HCT116 (cell line): ENCODE results near the gene NOP10. TPM values are rescaled to one million over a fixed set of nuclear protein-coding genes. Genes with fewer than 3 reads are reported as not detected.

Experiments
- ATAC-seq: fragments of 200-7000 bp; cut with Tn5 transposase; 2 replicates; pipeline ENCODE4 v1.9.1; 2020; ENCODE audit warnings: mild to moderate bottlenecking, moderate library complexity
- BruUV-seq: library from RNA; stranded (reverse); fragments of 400-500 nt; replicated peaks from 2 replicates; lab custom pipeline; 2021; lab: Mats Ljungman, UMichigan
- CTCF ChIA-PET: fragments of 300-600 bp; sonication (Branson Sonifier 250); formaldehyde crosslinking; loops from one replicate; lab custom pipeline; 2021; ENCODE audit warnings: antibody characterized with exemption; lab: Charles Lee
- POLR2A ChIA-PET: fragments of 300-600, 350-600 bp; sonication (Branson Sonifier 250); formaldehyde crosslinking; loops from one replicate; lab custom pipeline; 2021; ENCODE audit warnings: antibody characterized with exemption; lab: Charles Lee
- RAD21 ChIA-PET, 2 experiments: fragments of 300-600 bp; sonication (Branson Sonifier 250); formaldehyde crosslinking; loops; one replicate each; lab custom pipeline; 2023; ENCODE audit warnings: low total read pairs in 2 of 2; ENCODE audit not compliant: uncharacterized antibody in 2 of 2, unreplicated experiment in 2 of 2, low non-redundant PET in 1 of 2; lab: Charles Lee
- DNase-seq: peaks from one replicate; pipeline ENCODE4 v3.0.0-alpha.2; 2010; ENCODE audit warnings: low read depth, low spot score
- H2AFZ ChIP-seq: fragments of 200-600 bp; shearing (Covaris generic), sonication (generic); 2 replicates; pipeline ENCODE4 v1.6.1; 2017; ENCODE audit warnings: low read depth, mixed run types, mixed read lengths, antibody characterized with exemption, low read length; ENCODE audit not compliant: poor library complexity, severe bottlenecking
- H3K27ac ChIP-seq: 2 replicates; pipeline ENCODE4 v1.5.1; 2012; ENCODE audit warnings: low read depth, low read length
- H3K27me3 ChIP-seq: fragments of 200-600 bp; sonication (generic); 2 replicates; pipeline ENCODE4 v1.6.1; 2016; ENCODE audit warnings: mixed run types, low read length, mixed read lengths; ENCODE audit not compliant: insufficient read depth
- H3K36me3 ChIP-seq, 2 experiments: fragments of 200-500 bp in 1 of 2; fragments of 200-600 bp in 1 of 2; sonication (Bioruptor generic) in 1 of 2; sonication (generic) in 1 of 2; 2 replicates each; pipeline versions ENCODE4 v1.5.1 to v1.6.1; 2014 to 2016; ENCODE audit warnings: low read length in 2 of 2, inconsistent platforms in 1 of 2, mixed read lengths in 1 of 2, mixed run types in 1 of 2; ENCODE audit not compliant: insufficient read depth in 2 of 2, control insufficient read depth in 1 of 2
- H3K4me1 ChIP-seq, 2 experiments: fragments of 200-600 bp in 1 of 2; sonication (generic) in 1 of 2; 2 replicates each; pipeline versions ENCODE4 v1.5.1 to v1.6.1; 2012 to 2017; ENCODE audit warnings: low read length in 2 of 2, inconsistent platforms in 1 of 2, mild to moderate bottlenecking in 1 of 2, mixed read lengths in 1 of 2, mixed run types in 1 of 2, moderate library complexity in 1 of 2; ENCODE audit not compliant: insufficient read depth in 2 of 2, control insufficient read depth in 1 of 2
- H3K4me2 ChIP-seq: fragments of 200-600 bp; sonication (generic); 2 replicates; pipeline ENCODE4 v1.6.1; 2017; ENCODE audit warnings: mixed run types, low read length, mixed read lengths
- H3K4me3 ChIP-seq, 2 experiments: fragments of 200-600 bp in 1 of 2; sonication (generic) in 1 of 2; replicated peaks in 1 of 2; 2 replicates each; pipeline ENCODE4 v1.5.1; 2011 to 2016; ENCODE audit warnings: low read length in 2 of 2, control low read depth in 1 of 2, low read depth in 1 of 2, mild to moderate bottlenecking in 1 of 2, mixed read lengths in 1 of 2, mixed run types in 1 of 2
- H3K79me2 ChIP-seq: fragments of 200-600 bp; sonication (generic); 2 replicates; pipeline ENCODE4 v1.6.1; 2017; ENCODE audit warnings: mild to moderate bottlenecking, mixed run types, low read length, moderate library complexity, mixed read lengths; ENCODE audit not compliant: insufficient read depth
- H3K9ac ChIP-seq: fragments of 200-600 bp; sonication (generic); 2 replicates; pipeline ENCODE4 v1.6.1; 2016; ENCODE audit warnings: low read length, mixed read lengths
- H3K9me2 ChIP-seq: fragments of 200-600 bp; sonication (generic), shearing (Covaris generic); 2 replicates; pipeline ENCODE4 v1.6.1; 2017; ENCODE audit warnings: mixed run types, mild to moderate bottlenecking, moderate library complexity; ENCODE audit not compliant: insufficient read depth
- H3K9me3 ChIP-seq, 2 experiments: fragments of 200-500 bp in 1 of 2; fragments of 200-600 bp in 1 of 2; sonication (Bioruptor generic) in 1 of 2; sonication (generic) in 1 of 2; 2 replicates each; pipeline ENCODE4 v1.6.1; 2014 to 2017; ENCODE audit warnings: low read length in 2 of 2, mixed read lengths in 2 of 2, inconsistent platforms in 1 of 2, low read depth in 1 of 2, mild to moderate bottlenecking in 1 of 2, mixed run types in 1 of 2, moderate library complexity in 1 of 2; ENCODE audit not compliant: control insufficient read depth in 1 of 2, insufficient read depth in 1 of 2
- H4K20me1 ChIP-seq: fragments of 200-600 bp; sonication (generic), shearing (Covaris generic); 2 replicates; pipeline ENCODE4 v1.6.1; 2017; ENCODE audit warnings: mixed run types, mild to moderate bottlenecking, moderate library complexity; ENCODE audit not compliant: insufficient read depth
- CEBPB ChIP-seq: IDR thresholded peaks from 2 replicates; pipeline ENCODE4 v1.6.1; 2012; ENCODE audit warnings: low read depth
- CTCF ChIP-seq, 3 experiments: fragments of 200-600 bp in 1 of 3; sonication (generic) in 1 of 3; IDR thresholded peaks in 2 of 3; conservative IDR thresholded peaks in 1 of 3; 2 replicates each; pipeline ENCODE4 v1.5.1; 2012 to 2017; ENCODE audit warnings: low read depth in 2 of 3, low read length in 2 of 3, antibody characterized with exemption in 1 of 3, borderline replicate concordance in 1 of 3, control low read depth in 1 of 3, mild to moderate bottlenecking in 1 of 3, mixed read lengths in 1 of 3, mixed run types in 1 of 3, moderate library complexity in 1 of 3; ENCODE audit not compliant: insufficient read depth in 1 of 3
- EGR1 ChIP-seq: IDR thresholded peaks from 2 replicates; pipeline ENCODE4 v1.6.1; 2012; ENCODE audit warnings: low read depth
- EZH2 ChIP-seq: fragments of 200-600 bp; sonication (generic); IDR thresholded peaks from 2 replicates; pipeline ENCODE4 v1.6.1; 2017; ENCODE audit warnings: antibody characterized with exemption, mixed run types
- EZH2phosphoT487 ChIP-seq: fragments of 200-600 bp; IDR thresholded peaks from 2 replicates; pipeline ENCODE4 v1.6.1; 2018; ENCODE audit warnings: antibody characterized with exemption, borderline replicate concordance
- FOSL1 ChIP-seq: IDR thresholded peaks from 2 replicates; pipeline ENCODE4 v1.6.1; 2012; ENCODE audit warnings: low read depth
- JUND ChIP-seq: IDR thresholded peaks from 2 replicates; pipeline ENCODE4 v1.6.1; 2012
- MAX ChIP-seq: IDR thresholded peaks from 2 replicates; pipeline ENCODE4 v1.6.1; 2012
- REST ChIP-seq: IDR thresholded peaks from 2 replicates; pipeline ENCODE4 v1.6.1; 2012; ENCODE audit warnings: low read depth
- SP1 ChIP-seq: IDR thresholded peaks from 2 replicates; pipeline ENCODE4 v1.6.1; 2012; ENCODE audit warnings: low read depth
- ZFX ChIP-seq: fragments of 450-650 bp; IDR thresholded peaks from 2 replicates; pipeline ENCODE4 v1.6.1; 2017
- intact Hi-C: fragments of 100-400 bp; cut with micrococcal nuclease; formaldehyde crosslinking; loops from 2 replicates; pipeline ENCODE4 v1.10.0; 2022
- total RNA-seq: library from RNA; stranded (reverse); gene quantifications from one replicate; pipeline ENCODE4 v1.2.1, GENCODE V29; 2021; ENCODE audit not compliant: unreplicated experiment

Gene NOP10
- total RNA-seq, 1 experiment from 2014 or later = 216 TPM

GRCh38 chr15:34311563-34311962, 31.4 kb downstream of the NOP10 start:
- peaks cover 4 to 5% of the 10 kb centered on the region in 2 experiments; a peak in 3 of 4 replicates for H3K4me1 ChIP-seq
- CTCF ChIA-PET = no interaction called here
- H3K4me2 ChIP-seq = no peak overlapping the region
- no peaks in the 10 kb centered on the region for H3K27me3 ChIP-seq
- no peak overlapping the region for H3K4me3 ChIP-seq
- no TSS peak for BruUV-seq
- intact Hi-C loops = loop anchor here (10.0 kb wide), 1 partner anchor 53 kb away; the partner anchor contains the start of gene LPCAT4
- TF ChIP-seq FOSL1 (no peak), SP1 (no peak), EZH2 (no peak), EGR1 (no peak), CEBPB (no peak), EZH2phosphoT487 (no peak), JUND (no peak), REST (no peak), CTCF (IDR thresholded peaks at IDR 0.05 in 2 of 3, conservative IDR thresholded peaks at IDR 0.05 in 1 of 3; ENCODE audit: borderline replicate concordance in 1 of 3, insufficient read depth in 1 of 3, low read depth in 2 of 3, low read length in 2 of 3) (no peak), MAX (no peak), ZFX (no peak)
- H3K36me3 ChIP-seq = no peaks in the 10 kb centered on the region; a peak in 1 of 4 replicates
- DNase-seq = no peak
- no peaks in the 10 kb centered on the region for H4K20me1 ChIP-seq
- H3K79me2 ChIP-seq = no peaks in the 10 kb centered on the region
- no peak overlapping the region for H3K9ac ChIP-seq
- RAD21 ChIA-PET = no interaction called here
- ATAC-seq = no peak
- H2AFZ ChIP-seq = no peak overlapping the region
- no peak overlapping the region for H3K27ac ChIP-seq
- H3K9me3 ChIP-seq = no peaks in the 10 kb centered on the region
- POLR2A ChIA-PET = no interaction called here
- H3K9me2 ChIP-seq = no peaks in the 10 kb centered on the region
